ENCODE measurements around the gene C21orf91.

C21orf91 gene

DNA sequence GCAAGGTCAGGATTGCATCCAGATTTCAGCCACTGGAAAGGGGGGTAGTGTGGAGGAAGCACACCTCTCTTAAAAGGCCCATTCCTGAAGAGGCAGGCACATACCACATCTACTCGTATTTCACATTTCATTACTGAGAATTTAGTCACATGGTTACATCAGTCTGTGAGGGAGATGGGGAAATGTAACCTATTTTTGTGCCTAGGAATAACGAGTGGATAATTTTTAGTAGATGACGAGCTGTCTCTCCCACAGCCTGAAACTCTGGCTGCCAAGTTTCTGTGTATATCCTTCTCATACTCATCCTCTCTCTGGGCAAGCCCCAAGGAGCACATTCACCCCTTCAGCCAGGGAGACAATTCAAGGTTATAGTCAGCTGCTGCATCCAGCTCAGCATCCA is 10.3 kb upstream of the C21orf91 start:
- TF ChIP-seq SIN3A (IDR thresholded peaks at IDR 0.05; ENCODE audit: borderline replicate concordance, insufficient read depth, low read length) (no peak), TAF1 (IDR thresholded peaks at IDR 0.05; ENCODE audit: borderline replicate concordance, insufficient read depth, low read length) (no peak), FOXP2 (optimal IDR thresholded peaks at IDR 0.05; ENCODE audit: borderline replicate concordance, extremely low read depth, extremely low read length, insufficient read depth) (no peak), POLR2AphosphoS5 (IDR thresholded peaks at IDR 0.05; ENCODE audit: low read depth, low read length) (no peak)
- TF ChIP-seq, protein P1, sequence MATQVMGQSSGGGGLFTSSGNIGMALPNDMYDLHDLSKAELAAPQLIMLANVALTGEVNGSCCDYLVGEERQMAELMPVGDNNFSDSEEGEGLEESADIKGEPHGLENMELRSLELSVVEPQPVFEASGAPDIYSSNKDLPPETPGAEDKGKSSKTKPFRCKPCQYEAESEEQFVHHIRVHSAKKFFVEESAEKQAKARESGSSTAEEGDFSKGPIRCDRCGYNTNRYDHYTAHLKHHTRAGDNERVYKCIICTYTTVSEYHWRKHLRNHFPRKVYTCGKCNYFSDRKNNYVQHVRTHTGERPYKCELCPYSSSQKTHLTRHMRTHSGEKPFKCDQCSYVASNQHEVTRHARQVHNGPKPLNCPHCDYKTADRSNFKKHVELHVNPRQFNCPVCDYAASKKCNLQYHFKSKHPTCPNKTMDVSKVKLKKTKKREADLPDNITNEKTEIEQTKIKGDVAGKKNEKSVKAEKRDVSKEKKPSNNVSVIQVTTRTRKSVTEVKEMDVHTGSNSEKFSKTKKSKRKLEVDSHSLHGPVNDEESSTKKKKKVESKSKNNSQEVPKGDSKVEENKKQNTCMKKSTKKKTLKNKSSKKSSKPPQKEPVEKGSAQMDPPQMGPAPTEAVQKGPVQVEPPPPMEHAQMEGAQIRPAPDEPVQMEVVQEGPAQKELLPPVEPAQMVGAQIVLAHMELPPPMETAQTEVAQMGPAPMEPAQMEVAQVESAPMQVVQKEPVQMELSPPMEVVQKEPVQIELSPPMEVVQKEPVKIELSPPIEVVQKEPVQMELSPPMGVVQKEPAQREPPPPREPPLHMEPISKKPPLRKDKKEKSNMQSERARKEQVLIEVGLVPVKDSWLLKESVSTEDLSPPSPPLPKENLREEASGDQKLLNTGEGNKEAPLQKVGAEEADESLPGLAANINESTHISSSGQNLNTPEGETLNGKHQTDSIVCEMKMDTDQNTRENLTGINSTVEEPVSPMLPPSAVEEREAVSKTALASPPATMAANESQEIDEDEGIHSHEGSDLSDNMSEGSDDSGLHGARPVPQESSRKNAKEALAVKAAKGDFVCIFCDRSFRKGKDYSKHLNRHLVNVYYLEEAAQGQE (IDR thresholded peaks at IDR 0.05; ENCODE audit: insufficient read depth in 1 of 2, low read depth in 2 of 2, low read length in 2 of 2): no peak

DNA sequence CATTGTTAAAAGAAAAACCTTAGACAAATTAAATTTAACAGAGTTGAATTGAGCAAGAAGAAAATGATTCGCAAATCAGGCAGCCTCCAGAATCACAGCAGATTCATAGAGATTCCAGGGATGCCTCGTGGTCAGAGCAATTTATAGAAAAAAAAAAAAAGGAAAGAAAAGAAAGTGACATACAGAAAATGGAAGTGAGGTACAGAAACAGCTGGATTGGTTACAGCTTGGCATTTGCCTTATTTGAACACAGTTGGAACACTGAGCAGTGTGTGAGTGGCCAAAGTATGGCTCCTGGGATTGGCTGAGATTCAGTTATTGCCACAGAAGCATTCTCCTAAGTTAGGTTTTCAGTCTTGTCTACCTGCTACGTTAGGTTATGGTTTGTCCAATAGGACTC is 9.1 kb upstream of the C21orf91 start:
- TF ChIP-seq, protein P1 (IDR thresholded peaks at IDR 0.05; ENCODE audit: insufficient read depth in 1 of 2, low read depth in 2 of 2, low read length in 2 of 2): no peak
- no peak for TF ChIP-seq SIN3A (IDR thresholded peaks at IDR 0.05; ENCODE audit: borderline replicate concordance, insufficient read depth, low read length)

DNA sequence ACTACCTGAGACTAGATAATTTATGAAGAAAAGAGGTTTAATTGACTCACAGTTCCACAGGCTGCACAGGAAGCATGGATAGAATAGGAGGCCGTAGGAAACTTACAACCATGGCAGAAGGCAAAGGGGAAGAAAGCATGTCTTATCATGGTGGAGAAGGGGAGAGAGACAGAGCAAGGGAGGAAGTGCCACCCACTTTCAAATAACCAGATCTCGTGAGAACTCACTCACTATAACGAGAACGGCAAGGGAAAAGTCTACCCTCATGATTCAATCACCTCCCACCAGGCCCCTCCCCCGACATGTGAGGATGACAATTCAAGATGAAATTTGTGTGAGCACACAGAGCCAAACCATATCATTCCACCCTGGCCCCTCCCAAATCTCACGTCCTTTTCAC is 4.7 kb upstream of the C21orf91 start:
- TF ChIP-seq POLR2AphosphoS5 (IDR thresholded peaks at IDR 0.05; ENCODE audit: low read depth, low read length): no peak
- no peak for TF ChIP-seq SIN3A (IDR thresholded peaks at IDR 0.05; ENCODE audit: borderline replicate concordance, insufficient read depth, low read length)
- TF ChIP-seq TAF1 (IDR thresholded peaks at IDR 0.05; ENCODE audit: borderline replicate concordance, insufficient read depth, low read length): no peak
- TF ChIP-seq, protein P1 (IDR thresholded peaks at IDR 0.05; ENCODE audit: insufficient read depth in 1 of 2, low read depth in 2 of 2, low read length in 2 of 2): no peak
- no peak for TF ChIP-seq FOXP2 (optimal IDR thresholded peaks at IDR 0.05; ENCODE audit: borderline replicate concordance, extremely low read depth, extremely low read length, insufficient read depth)

DNA sequence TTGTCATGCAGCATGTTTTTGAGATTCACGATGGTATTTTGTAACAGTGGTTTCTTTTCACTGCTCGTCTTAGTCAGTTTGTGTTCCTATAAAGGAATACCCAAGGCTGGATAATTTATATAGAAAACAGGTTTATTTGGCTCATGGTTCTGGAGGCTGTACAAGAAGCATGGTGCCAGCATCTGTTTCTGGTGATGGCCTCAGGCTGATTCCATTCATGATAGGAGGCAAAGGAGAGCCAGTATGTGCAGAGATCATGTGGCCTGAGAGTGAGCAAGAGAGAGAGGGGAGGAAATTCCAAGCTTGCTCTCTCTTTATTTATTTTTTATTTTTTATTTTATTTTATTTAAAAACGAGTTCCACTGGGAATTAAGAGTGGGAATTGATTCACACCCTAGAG is 2.0 kb upstream of the C21orf91 start:
- TF ChIP-seq TAF1 (IDR thresholded peaks at IDR 0.05; ENCODE audit: borderline replicate concordance, insufficient read depth, low read length) (no peak), POLR2AphosphoS5 (IDR thresholded peaks at IDR 0.05; ENCODE audit: low read depth, low read length) (no peak), FOXP2 (optimal IDR thresholded peaks at IDR 0.05; ENCODE audit: borderline replicate concordance, extremely low read depth, extremely low read length, insufficient read depth) (no peak), SIN3A (IDR thresholded peaks at IDR 0.05; ENCODE audit: borderline replicate concordance, insufficient read depth, low read length) (no peak)
- TF ChIP-seq, protein P1 (IDR thresholded peaks at IDR 0.05; ENCODE audit: insufficient read depth in 1 of 2, low read depth in 2 of 2, low read length in 2 of 2): no peak

DNA sequence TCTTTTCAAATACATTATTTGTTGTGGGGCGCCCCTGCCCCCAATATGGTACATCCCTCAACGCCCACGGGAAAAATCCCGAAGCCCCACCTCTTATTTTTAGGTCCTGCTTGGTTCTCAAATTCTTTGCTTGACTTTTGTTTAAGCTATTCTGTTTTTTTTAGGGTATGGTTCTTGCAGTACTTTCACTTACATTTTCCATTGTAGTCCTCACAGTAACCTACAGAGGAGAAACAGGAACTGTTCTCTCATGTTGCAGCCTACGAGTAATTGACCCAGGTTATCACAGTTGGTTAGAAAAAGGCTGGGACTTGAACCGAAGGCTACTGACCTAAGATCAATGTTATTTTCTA is 697 bp upstream of the C21orf91 start:
- TF ChIP-seq SIN3A (IDR thresholded peaks at IDR 0.05; ENCODE audit: borderline replicate concordance, insufficient read depth, low read length) (no peak), FOXP2 (optimal IDR thresholded peaks at IDR 0.05; ENCODE audit: borderline replicate concordance, extremely low read depth, extremely low read length, insufficient read depth) (no peak), TAF1 (IDR thresholded peaks at IDR 0.05; ENCODE audit: borderline replicate concordance, insufficient read depth, low read length) (no peak)
